NCI-H2171 (cell line): ENCODE data around the gene TAF8.

Experiments used
- DNase-seq: peaks from one replicate; lab custom pipeline; 2025; lab: John Stamatoyannopoulos, UW

The TAF8 gene

DNA sequence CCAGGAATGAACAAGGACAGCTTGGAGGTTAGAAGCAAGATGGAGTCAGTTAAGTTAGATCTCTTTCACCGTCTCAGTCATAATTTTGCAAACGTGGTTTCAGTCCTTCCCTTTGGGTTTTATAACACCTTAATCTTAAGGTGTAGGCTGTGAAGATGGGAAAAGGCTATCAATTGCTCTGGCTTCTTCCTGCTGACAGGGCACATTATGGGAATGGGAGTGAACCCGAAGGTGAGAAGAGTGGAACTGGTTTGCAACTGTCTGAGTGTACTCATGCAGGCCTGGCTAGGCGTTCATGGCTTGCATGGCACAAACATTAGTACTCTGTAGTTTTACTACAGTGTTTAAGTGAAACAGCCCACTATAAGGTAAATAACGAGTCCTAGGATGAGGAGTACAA is 9.4 kb downstream of the TAF8 start:
- DNase-seq, result no peak

DNA sequence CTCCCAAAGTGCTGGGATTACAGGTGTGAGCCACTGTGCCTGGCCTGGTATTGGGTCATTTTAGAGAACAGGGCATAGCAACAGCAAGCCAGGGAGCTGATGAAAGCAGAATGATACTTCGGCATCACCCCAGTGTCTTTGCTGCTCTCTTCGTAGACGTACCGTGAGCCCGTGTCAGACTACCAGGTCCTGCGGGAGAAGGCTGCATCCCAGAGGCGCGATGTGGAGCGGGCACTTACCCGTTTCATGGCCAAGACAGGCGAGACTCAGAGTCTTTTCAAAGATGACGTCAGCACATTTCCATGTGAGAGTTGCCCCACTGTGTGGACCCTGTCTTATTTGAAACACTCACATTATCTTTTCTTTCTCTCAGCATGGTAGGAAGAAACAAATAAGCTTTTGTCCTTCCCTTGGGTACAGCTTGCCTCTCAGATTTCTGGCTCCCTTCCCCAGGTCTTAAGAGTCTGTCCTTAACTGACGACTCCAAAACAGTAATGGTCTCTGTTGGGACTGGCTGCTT is 15.9 kb downstream of the TAF8 start:
- DNase-seq, result no peak

GRCh38 chr6:42068173-42068572 is 17.8 kb downstream of the TAF8 start:
- no peak for DNase-seq

DNA sequence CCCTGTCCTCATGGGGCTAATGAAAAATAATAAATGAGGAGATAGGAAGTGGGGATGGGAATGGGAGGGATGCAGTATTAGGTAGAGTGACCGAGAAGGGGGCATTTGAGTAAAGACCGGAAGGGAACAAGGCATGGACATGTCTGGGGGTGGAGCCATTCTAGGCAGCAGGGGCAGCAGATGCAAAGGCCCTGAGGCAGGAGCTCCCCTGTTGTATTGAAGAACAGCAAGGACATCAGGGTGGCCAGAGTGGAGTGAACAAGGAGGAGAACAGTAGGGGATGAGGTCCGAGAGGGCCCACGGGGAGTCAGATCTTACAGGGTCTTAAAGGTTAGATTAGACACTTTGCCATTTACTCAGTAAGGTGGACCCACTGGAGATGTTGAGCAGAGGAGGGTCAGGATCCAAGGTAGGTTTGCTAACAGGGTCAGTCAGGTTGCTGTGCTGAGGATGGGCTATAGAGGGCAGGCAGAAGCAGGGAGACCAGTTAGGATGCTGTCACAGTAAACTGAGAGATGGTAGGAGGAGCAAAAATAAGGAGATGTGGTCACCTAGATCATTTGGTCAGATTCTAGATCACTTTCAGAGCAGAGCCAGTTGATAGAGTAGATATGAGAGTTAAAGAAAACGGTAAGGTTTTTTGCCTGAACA is 18.7 kb downstream of the TAF8 start:
- no peak for DNase-seq

DNA sequence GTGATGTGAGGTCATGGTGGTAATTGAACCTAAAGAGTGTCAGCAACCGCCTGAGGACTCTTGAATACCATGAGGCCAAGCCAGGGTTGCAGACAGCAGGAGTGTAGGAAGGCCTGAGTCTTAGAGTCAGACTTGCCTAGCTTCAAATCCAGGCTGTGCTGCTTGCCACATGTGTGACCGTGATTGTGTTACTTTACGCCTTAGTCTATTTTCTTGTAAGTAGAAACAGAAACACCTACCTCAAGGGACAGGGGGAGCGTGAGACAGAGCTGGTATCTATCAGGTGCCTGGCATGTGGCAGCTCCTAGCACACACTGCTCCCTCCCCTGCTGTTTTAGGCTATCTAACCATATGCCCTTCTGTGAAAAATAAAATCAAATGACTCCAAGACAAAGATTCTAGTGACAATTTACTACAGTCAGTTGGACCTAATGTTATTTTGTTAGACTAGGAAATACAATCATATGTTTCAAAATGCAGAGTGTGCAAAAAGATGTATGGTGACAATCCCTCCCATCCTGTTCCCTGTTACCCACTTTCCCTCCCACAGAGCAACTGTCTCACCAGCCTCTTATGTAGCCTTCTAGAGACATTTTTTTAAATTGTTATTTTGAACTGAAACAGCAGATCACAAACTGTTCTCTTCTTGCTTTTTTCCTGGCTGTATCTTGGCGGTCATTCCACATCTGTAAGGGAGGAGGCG is 21.7 kb downstream of the TAF8 start:
- no peak for DNase-seq

DNA sequence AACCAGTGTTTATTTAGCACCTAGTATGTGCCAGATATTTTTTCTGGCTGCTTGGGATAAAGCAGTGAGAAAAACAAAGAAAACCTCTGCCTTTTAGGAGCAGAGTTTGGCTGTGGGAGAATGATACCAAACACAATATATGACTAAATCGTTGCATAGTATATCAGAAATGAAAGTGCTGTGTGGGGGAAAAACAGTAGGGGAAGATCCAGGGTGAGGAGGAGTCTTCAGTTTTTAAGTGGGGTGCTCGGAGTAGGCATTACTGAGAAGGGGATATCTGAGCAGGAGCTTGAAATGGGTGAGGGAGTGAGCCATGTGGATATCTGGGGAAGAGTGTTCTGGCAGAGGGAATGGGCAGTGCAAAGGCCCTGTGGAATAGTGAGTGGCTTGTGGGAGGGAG is 23.0 kb downstream of the TAF8 start:
- DNase-seq, result no peak

GRCh38 chr6:42075159-42075838 is 25.0 kb downstream of the TAF8 start:
- peak; percentile 13 for DNase-seq

- DNase-seq, result no peak
These were observed 28.1 kb downstream of the TAF8 start for GRCh38 chr6:42078386-42078785.

GRCh38 chr6:42079941-42080464 is 29.7 kb downstream of the TAF8 start:
- no peak for DNase-seq

GRCh38 chr6:42083530-42083929 is 33.2 kb downstream of the TAF8 start:
- no peak for DNase-seq

DNA sequence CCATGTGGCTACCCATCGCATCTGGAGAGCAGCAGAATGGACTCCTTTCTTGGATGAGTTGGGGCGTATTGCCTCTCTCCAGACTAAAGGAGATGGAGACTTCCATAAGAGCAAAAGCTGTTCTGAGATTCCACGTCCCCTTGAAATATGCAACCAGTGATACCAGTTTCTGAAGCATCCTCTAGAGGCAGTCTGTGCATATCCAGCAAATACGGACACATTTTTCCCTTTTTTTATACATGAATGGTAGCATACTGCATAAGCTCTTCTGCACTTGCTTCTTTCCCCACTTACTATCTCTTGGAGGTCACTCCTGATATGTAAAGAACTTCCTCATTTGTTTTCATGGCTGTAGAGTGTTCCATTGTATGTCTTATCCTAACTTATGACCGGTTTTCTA is 34.6 kb downstream of the TAF8 start:
- no peak for DNase-seq

DNA sequence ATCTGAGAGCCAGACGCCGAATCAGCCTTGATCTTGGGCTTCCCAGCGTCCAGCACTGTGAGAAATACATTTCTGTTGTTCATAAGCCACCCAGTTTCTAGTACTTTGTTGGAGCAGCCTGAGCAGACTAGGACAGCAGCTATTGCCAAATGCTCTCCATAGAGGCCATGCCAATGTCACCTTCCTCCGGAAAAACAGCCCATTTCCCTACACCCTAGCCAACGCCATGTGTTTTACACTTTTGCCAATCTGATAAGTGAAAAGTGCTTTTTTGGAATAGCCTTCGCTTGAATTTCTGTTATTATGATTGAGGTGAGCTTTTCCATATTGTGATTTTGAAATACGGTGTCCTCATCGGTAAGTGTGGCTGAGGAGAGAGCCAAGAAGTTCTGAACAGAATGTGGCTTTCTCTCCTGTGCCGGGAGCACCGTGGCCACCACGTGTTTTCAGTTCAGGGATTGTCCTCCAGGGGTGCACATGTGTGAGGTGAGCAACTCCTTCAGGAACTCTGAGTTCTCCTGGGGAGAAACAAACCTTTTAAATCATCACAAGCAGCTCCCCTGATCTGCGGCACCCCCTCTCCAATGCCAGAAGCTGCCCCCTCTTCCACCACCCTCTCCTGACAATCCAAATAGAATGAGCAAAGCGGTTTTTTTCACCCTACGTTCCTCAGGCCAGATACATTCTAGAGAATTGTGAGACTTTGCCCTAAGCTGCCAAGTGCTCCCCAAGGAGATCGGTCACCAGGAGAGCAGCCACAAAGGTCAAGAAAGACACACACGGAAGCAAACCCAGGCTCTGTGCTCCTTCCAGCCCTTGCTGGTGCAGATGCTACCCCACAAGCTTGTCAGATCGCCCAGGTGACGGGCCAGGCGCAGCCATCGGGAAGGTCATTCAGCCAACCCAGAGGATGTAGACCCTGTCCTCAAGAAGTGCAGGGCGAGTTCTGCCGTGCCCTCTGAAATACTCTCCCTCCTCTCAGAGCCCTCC is 36.0 kb downstream of the TAF8 start:
- DNase-seq, result no peak

DNA sequence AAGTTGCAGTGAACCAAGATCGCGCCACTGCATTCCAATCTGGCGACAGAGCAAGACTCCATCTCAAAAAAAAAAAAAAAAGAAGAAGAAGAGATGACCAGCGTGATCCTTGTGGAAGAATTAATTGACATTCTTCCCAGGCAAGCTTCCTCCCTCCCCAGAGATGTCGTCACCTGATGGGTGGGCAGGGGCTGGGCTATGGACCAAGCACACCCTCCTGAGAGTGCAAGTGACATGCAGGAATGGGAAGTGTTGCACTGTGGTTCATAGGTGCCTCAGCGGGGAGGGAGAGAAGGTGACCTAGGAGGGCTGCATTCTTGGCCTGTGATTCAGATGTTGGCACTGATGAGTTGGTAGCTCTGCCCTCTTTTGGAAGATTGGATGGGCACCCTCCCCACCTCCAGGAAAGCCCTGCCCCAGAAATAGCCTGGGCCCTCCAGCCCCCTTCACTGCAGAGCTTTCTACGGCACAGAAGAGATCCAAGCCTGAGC is 37.8 kb downstream of the TAF8 start:
- DNase-seq, result no peak

- DNase-seq, result no peak
These were observed 40.7 kb downstream of the TAF8 start for GRCh38 chr6:42090819-42091717.

- DNase-seq, result peak; percentile 36
These were observed 41.3 kb downstream of the TAF8 start for GRCh38 chr6:42091718-42092023.

- DNase-seq, result no peak
These were observed 43.4 kb downstream of the TAF8 start for GRCh38 chr6:42093582-42094329.

DNA sequence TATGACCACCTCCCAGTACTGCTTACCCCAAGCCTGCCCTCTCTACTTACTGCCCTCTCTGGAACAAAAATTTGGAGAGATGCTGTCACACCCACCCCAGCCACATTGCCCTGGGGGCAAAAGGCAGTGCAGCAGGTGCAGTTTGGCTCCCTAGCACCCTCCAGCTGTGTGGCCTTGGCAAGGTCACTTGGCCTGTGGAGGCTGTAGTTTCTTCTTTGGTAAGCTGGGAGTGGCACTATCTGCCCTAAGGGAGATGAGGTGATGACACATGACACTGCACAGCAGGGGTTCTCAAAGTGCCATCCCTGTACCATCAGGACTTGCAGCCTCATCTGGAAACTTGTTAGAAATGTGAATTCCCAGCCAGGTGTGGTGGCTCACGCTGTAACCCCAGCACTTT is 44.8 kb downstream of the TAF8 start:
- DNase-seq, result no peak

DNA sequence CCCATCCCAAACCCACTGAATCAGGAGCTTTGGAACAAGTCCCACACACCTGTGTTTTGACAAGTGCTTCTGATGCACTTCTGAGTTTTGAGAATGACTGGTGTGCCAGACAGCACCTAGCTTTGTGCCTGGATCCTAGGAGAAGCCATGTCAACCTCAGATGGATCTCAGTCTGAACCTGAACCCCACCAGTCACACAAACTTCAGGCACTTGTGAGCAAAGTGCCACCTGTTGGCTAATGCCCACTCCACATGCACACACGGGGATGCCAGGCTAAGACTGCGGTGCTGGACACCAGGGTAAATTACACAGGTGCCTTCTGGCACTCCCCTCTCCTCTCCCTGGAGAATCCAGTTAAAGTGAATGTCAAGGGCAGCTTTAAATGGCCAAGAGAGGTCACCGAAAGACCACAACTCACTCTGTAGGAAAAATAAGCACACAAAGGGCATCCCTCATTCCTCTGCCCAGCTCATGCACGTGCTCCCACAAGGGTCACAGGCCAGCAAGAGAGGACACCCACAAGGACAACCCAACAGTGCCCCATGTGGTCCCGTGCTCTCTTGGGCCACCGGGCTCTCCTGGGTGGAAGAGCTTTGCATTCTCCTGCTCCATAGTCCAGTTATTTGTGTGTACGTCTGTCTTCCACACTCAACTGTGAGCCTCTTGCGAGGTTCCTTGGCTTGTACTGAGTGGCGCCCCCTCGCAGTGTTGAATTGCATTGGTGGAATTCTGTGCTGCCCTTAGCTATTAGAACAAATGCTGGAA is 45.6 kb downstream of the TAF8 start:
- DNase-seq, result no peak
